NCI-H748 treated with DMSO at 0.1 percent for 48 hours (cell line): Measurements from ENCODE around the gene C1QTNF12.

Experiments
- DNase-seq: peaks from one replicate; lab custom pipeline; 2025; lab: John Stamatoyannopoulos, UW

The C1QTNF12 gene

DNA sequence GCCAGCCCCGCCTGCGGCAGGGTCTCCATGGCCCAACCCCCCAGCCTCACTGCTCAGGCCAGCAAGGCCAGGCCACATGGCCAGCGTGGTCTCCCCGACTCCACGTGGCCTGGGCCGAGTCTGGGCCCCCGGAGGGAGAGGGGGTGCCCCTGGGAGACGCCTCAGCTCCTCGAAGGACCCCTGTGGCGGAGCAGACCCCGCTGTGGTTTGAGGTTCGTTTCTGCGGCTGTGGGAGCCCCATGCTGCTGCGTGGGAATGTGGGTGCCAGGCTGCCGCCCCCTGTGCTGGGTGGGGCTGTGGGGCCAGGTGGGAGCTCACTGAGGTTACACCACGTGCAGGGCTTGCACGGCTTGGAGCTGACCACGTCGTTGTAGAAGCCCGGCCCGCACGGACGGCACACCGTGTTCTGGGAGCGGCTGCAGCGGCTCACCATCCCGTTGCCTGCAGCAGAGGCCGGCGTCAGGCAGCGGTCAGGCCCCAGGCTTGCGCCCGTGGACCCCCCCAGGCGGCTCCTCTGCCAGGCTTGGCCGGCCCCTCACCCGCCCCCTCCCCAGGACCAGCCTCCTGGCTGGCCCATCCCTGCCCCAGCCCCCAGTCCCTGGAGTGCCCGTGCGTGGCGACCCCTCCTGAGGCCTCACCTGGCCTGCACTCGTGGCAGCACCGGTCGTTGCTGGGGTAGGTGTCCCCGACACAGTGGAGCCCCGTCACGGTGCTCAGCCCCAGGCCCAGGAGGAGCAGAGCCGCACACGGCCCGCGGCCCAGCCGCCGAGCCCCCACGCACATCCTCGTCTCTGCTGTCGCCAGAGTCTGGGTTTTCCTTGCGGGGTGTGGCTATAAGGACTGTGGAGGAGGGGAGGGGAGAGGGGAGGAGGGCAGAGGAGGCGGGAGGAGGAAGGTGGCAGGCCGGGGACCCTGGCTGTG lies 32.9 kb downstream of the C1QTNF12 start, which contains the start of gene TNFRSF4:
TSS of gene TNFRSF4 (minus strand) at position 809 of the 921 bp plus-strand sequence. CDS start at position 783, 26 bp downstream.
- no peak for DNase-seq

DNA sequence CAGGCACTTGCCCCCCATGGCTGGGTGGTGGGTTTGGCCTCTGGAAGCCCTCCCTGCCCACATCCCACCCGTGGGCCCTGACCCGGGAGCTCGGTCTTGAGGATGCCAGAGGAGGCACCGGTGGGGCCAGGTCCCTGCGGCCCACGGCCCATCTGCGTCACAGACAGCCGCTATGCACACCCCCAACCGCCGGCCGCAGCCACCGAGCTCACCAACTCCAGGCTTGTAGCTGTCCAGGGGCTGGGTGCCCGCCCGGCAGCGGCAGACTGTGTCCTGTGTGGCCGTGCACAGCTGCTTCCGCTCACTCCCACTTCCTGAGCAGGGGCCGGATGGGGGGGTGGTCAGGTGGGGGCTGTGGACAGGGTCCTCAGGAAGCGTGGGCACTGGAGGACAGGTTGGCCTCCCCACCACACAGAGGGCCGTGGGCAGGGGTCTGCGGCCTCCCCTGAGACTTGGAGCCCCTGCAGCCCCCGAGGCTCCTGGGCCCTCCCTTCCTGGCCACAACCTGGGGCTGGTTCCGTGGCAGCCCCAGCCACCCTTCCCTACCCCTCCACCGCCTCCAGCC lies 33.7 kb downstream of the C1QTNF12 start:
- no peak for DNase-seq

DNA sequence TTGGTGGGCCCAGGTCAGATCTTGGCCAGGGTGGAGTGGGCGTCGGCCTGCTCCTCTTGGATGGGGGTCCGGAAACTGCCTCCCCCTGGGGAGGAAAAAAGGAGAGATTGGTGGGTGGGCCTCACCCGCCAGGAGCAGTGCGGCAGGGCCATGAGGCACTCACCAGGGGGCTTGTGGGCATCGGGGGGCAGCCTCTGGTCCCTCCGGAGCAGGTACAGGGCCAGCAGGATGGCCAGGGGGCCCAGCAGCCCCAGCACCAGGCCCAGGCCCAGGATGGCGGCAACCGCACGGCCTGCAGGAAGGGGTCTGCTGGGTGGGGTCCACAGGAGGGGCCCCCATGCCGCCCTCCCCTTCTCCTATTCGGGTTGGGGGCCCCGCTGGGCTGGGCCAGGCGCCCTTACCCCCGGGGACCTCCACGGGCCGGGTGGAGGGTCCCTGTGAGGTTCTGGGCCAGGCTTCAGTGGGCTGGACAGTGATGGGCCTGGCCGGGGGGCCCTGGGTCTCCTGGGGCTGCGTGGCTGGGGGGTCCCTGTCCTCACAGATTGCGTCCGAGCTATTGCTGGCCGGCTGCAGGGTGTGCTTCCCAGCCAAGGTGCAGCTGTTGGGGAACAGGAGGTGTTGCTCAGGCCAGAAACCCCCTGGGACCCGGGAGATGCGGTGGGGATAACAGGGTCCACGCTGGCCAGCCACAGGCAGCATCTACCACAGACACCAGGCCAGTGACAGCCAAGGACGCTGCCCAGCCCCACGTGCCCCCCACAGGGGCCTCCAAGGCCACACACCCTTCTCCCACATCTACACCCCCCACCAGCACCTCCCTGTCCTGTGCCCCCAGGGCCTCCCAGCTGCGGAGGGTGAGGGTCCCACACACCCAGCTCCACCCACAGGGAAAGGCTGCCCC lies 34.7 kb downstream of the C1QTNF12 start:
- no peak for DNase-seq

GRCh38 chr1:1210726-1211540 lies 35.6 kb downstream of the C1QTNF12 start:
- no peak for DNase-seq

DNA sequence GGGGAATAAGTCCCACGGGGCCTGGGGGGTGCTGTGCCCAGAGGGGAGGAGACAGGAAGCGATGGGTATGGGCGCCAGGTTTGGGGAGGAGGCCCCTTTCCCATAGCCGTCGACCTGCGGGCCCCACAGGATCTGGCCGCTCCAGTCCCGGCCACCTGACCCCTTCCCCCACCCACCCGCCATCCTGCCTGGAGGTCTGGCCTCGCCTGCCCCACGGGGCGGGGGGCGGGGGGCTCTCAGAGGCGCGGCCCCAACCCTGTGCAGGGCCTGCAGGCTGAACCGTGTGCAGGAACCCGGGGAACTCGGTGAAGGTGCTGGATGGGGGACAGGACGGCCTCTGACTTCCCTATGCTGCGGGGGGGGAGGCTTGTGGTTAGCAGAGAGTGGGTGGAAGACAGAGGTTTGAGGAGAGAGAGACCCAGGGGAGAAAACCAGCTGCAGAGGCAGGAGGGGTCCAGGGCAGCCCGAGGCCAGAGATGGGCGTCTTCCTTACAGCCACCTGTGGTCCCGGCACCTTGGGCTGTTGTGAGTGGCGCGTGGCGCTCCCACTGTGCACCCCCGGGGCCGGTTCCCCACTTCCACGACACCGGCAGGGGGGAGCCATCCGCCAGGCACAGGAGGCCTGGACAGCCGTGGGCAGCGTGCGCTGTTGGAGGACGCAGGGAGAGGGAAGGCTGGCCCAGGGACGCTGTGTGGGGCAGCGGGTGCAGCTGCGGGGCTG lies 37.6 kb downstream of the C1QTNF12 start:
- DNase-seq = no peak

- DNase-seq = no peak
These were observed 39.0 kb downstream of the C1QTNF12 start for GRCh38 chr1:1207571-1207892.

DNA sequence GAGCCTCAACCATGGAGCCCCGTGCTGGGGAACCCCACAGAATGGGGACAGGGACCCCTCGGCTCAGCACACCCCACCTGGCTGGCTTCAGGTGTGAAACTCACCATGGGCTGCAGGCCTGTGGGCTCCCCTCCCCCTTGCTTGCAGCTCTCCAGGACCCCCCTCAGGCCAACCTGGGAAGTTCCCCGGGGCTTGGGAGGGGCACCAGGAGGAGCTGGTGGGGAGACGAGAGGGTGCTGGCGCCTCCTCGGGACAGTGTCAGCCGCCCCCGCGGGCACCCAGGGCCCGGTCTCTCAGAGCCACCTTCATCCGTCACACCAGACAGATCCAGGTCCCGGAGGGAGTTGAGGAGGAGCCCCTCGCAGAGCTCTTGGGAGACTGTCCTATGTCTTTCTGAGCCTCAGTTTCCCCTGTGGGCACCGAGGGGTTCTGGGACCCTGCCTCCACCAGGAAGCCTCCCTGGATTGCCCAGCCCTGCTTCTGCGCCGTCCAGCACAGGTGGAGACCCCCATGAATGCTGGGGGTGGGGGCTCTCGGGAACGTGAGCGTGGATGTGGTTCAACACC lies 39.5 kb downstream of the C1QTNF12 start:
- DNase-seq = no peak

DNA sequence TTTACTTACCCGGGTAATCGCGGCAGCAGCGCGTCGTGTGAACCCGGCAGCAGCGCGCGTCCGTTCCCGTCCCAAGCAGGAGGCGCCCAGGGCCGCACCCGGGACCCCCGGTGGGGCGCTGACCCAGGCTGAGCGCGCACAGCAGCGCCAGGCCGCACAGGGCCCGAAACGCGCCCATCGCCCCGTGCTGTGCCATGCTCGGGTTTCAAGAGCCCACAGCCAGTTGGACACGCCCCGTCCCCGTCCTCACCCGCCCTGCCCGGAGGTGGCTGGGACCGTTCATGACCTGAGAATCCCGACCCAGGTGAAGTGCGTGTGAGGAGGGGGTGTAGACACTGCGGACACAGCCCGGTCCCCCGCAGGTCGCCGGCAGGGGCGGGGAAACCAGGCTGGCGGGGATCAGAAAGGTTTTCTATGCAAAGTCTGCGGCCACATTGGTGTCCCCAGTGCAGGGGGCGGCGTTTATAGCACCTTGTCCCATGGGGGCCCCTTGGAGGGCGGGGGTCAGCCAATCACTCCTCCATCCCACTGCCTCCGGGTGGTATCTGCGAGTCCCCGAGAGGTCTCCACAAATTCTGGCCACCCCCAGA lies 40.1 kb downstream of the C1QTNF12 start, which contains the start of gene TNFRSF18:
TSS of gene TNFRSF18 (minus strand) at position 217 of the 590 bp plus-strand sequence. CDS start at position 196, 21 bp downstream.
- DNase-seq = no peak

- no peak for DNase-seq
These were observed 40.6 kb downstream of the C1QTNF12 start for GRCh38 chr1:1205769-1206375.

- DNase-seq = no peak
These were observed 41.3 kb downstream of the C1QTNF12 start for GRCh38 chr1:1204998-1205768.

DNA sequence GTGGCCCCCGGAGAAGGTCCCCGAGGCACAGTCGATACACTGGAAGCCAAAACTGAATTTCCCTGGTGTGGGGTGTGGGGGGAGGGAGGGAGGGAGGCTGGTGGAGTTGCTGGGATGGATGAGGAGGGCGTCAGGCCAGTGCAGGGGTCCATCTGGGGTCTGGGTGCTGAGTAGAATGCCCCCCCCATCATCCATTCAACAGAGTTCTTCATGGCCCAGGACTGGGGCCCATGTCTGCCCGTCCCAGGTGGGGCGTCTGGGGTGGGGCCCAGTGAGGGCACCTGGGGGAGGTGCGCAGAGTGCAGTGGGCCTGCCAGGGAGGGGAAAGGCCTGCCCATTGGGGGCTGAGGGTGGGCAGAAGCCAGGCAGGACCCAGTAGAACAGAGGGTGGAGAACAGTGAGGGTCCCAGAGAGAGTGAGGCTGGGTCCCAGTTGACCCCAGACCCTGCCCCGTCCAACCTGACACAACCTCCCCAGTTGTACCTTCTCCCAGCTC lies 42.0 kb downstream of the C1QTNF12 start:
- DNase-seq = no peak

GRCh38 chr1:1203561-1204424 lies 42.7 kb downstream of the C1QTNF12 start:
- DNase-seq = no peak

- no peak for DNase-seq
These were observed 43.5 kb downstream of the C1QTNF12 start for GRCh38 chr1:1202831-1203560.

- no peak for DNase-seq
These were observed 45.4 kb downstream of the C1QTNF12 start for GRCh38 chr1:1200876-1201810.

- no peak for DNase-seq
These were observed 46.3 kb downstream of the C1QTNF12 start for GRCh38 chr1:1199961-1200875.
